GM18499 (cell line): Measurements from ENCODE around the gene SCLT1.
"Not testable (repeated sequence)": the region's sequence is repeated elsewhere in the genome, so short reads cannot be mapped to it uniquely, and the experiment has no call there.

Experiments used
- ATAC-seq: cut with Tn5 transposase; IDR thresholded peaks from one replicate; pipeline ENCODE4 v1.9.1; 2021; ENCODE audit warnings: moderate number of reproducible peaks; ENCODE audit not compliant: insufficient read depth, unreplicated experiment

SCLT1 gene

GRCh38 chr4:129080129-129080528 lies 13.2 kb downstream of the SCLT1 start:
- no peak for ATAC-seq

GRCh38 chr4:129077326-129077725 lies 16.0 kb downstream of the SCLT1 start:
- no peak for ATAC-seq

GRCh38 chr4:129069537-129069936 lies 23.8 kb downstream of the SCLT1 start:
- not testable (repeated sequence) for ATAC-seq

- no peak for ATAC-seq
Measured at GRCh38 chr4:129064717-129065116, 28.6 kb downstream of the SCLT1 start.

DNA sequence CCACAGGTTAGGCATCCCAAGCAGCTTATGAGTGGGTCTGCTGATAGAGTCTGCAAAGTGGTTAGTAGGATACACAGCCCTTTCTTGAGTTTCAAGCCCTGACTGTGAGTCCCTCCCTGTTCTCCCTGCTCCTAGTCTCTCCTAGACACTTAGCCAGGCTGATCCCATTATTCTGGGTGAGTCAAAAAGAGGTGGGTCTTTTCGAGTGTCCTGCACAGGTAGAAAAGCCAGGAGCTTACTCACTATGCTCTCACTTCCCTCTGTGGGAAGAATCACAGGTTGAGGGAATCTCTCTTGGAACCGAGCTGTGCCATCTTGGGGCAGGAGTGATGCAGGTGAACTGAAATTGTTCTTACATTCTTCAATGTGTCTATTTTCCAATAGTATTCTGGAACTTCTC lies 29.7 kb downstream of the SCLT1 start:
- no peak for ATAC-seq

DNA sequence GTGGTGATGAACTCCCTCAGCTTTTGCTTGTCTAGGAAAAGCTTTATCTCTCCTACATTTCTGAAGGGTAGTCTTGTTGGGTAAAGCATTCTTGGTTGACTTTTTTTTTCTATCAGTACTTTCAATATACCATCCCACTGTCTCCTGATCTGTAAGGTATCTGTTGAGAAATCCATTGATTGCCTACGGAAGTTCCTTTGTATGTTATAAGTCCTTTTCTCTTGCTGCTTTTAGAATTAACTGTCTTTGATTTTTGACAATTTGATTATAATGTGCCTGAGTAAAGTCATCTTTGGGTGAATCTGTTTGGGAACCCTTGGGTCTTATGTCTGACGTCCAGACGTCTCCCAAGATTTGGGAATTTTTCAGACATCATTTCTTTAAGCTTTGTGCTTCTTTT lies 30.8 kb downstream of the SCLT1 start:
- no peak for ATAC-seq

DNA sequence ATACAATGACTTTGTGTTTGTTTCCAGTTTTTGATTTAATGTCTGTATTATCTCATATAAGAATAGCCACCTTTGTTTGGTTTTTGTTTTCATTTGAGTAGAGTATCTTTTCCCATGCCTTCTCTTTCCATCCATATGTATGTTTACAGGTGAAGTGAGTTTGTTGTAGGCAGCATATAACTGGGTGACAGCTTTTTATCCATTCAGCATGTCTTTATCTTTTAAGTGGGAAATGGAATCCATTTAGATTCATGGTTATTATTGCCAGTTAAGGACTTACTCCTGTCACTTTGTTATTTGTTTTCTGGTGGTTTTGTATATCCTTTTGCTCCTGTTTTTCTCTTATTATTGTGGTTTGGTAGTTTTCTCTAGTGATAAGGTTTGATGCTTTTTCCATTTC lies 34.3 kb downstream of the SCLT1 start:
- ATAC-seq = no peak

DNA sequence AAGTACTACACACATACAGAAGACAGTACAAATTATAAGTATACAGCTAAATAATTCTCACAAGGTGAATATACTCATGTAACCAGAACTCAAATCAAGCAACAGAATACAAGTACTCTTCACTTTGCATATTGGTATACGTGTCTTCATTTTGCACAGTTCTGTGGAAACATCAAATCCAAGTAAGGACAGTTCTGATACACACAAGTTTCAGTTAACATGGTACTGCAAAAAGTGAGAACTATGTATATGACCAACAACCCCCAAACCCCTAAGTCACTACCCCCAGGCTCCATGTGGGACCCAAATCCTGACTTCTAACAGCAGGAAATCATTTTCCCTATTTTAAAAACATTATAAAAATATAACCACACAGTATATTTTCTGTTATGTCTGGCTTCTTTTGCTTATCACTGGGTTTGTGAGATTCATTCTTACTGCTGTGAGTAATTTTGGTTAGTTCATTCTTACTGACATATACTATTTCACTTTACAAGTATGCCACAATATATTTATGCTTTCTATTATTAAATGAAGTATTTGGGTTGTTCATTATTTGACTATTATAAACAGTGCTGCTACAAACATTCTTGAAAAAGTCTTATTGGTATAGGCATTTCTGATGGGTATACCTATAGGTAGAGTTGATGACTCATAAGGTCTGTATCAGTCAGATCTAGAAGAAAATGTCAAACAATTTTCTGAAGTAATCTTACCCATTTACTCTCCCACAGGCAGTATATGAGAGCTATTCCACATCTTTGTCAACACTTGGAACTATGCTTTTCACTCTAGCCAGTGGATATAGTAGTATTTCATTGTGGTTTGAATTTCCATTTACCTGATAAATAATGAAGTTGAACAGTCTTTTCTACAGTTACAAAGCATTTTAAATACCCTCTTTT lies 47.0 kb downstream of the SCLT1 start:
- no peak for ATAC-seq

- ATAC-seq = no peak
Measured at GRCh38 chr4:129043523-129043922, 49.8 kb downstream of the SCLT1 start.

GRCh38 chr4:129040471-129040870 lies 52.9 kb downstream of the SCLT1 start:
- no peak for ATAC-seq

DNA sequence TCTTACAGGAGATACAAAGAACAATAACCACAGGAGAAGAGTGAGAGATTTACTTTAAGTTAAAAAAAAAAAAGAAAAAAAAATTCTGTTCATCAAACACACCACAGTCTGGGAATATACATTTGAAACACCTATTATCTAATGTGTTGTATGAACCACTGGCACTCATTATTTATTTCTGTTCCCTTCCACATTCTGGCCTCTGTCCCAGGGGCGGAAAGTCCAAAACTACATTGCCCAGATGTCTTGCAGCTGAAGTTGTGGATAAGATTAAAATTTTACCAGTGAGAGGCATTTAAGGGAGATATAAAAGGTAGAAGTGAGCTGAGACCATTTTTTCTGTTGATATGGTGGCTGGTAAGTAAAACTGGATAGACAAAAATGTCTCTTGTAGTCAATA lies 56.2 kb downstream of the SCLT1 start:
- ATAC-seq = no peak

GRCh38 chr4:129014566-129015509 lies 78.5 kb downstream of the SCLT1 start:
- ATAC-seq = no peak

GRCh38 chr4:129008096-129008495 lies 85.2 kb downstream of the SCLT1 start:
- no peak for ATAC-seq

GRCh38 chr4:128986908-128987307 lies 106.4 kb downstream of the SCLT1 start:
- no peak for ATAC-seq

DNA sequence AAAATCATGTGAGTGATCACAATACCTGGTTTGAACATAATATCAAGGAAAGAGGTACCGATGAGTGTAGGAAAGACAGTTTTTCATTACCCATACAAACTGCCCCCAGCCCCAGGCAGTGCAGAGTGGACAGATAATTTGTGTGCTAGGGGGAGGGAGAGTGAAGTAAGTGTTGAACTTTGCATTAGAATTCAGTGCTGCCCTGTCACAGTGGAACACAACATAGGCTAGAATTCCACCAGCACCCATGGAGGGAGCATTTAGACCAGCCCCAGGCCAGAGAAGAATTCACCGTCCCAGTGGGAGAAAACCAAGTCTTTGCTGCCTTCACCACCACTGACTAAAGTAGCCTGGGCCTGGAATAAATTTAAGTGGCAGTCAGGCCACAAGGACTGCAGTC lies 107.3 kb downstream of the SCLT1 start:
- ATAC-seq = no peak

- no peak for ATAC-seq
Measured at GRCh38 chr4:128983771-128984485, 109.4 kb downstream of the SCLT1 start.

- ATAC-seq = no peak
Measured at GRCh38 chr4:128981377-128981776, 112.0 kb downstream of the SCLT1 start.

- ATAC-seq = no peak
Measured at GRCh38 chr4:128980816-128981326, 112.5 kb downstream of the SCLT1 start.

GRCh38 chr4:128979934-128980333 lies 113.4 kb downstream of the SCLT1 start:
- no peak for ATAC-seq

DNA sequence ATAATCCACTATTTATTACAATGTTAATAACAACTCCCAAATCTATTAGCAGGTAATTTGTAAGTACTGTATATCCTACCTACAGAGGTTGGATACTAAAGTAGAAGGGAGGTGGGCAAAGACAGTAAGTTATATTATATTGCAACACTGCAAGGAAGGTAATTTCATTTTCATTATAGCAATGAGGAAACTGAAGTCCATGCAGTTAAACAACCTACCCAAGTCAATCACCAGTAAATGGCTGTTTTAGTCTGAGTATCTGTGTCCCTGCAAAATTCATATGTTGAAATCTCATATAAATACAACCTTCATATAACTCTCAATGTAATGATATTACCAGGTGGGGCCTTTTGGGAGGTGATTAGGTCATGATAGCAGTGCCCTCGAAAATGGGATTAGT lies 114.4 kb downstream of the SCLT1 start:
- ATAC-seq = no peak
